ENCODE data around the gene ADAM10.

ADAM10 gene

DNA sequence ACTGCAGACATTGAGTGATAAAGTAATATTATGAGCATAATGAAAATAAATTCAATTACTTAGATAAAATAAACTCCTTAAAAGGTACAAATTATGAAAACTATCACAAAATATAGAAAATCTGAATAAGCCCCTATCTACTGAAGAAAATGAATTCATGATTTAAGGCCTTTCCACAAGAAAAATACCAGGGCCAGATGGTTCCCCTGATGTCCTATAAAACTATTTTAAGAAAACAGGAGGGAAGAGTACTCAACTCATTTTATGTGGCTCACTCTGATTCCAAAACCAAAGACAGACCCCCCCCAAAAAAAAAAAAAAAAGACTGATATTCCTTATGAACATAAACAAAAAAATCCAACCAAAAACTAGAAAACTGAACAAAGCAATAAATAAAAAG is 59.9 kb downstream of the ADAM10 start:
- peaks cover 28% of the 10 kb centered on the region for H3K4me1 Mint-ChIP-seq (ENCODE audit: low read depth)
- no peaks in the 10 kb centered on the region for H3K27me3 Mint-ChIP-seq (ENCODE audit: low read depth)

DNA sequence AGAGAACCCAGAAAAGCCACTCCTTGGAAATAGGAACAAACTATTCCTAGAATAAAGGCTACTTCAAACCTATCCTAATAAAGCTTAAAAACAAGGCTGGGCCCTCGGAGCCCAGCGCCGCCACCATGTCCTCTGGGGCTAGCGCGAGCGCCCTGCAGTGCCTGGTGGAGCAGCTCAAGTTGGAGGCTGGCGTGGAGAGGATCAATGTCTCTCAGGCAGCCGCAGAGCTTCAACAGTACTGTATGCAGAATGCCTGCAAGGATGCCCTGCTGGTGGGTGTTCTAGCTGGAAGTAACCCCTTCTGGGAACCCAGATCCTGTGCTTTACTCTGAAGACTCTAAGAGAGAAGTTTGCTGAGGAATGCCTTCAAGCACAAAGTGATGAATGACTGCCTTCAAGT is 63.2 kb downstream of the ADAM10 start:
- Mint-ChIP-seq H3K9me3 (no peaks in the 10 kb centered on the region), H3K27ac (no peak overlapping the region), H3K36me3 (ENCODE audit: low read depth) (peaks cover 18% of the 10 kb centered on the region), H3K4me1 (ENCODE audit: low read depth) (peaks cover 27% of the 10 kb centered on the region), H3K4me3 (no peak overlapping the region), H3K27me3 (ENCODE audit: low read depth) (no peaks in the 10 kb centered on the region)

More for the DNA sequence above, 59.9 kb downstream of the ADAM10 start:
- H3K36me3 Mint-ChIP-seq (ENCODE audit: low read depth) = peaks cover 17% of the 10 kb centered on the region
- no peaks in the 10 kb centered on the region for H3K9me3 Mint-ChIP-seq
- H3K27ac Mint-ChIP-seq = no peak overlapping the region
- no peak overlapping the region for H3K4me3 Mint-ChIP-seq

- no peak overlapping the region for H3K27ac Mint-ChIP-seq
- peaks cover 16% of the 10 kb centered on the region for H3K36me3 Mint-ChIP-seq (ENCODE audit: low read depth)
- H3K4me1 Mint-ChIP-seq (ENCODE audit: low read depth) = peaks cover 17% of the 10 kb centered on the region
- H3K9me3 Mint-ChIP-seq = no peaks in the 10 kb centered on the region
- no peaks in the 10 kb centered on the region for H3K27me3 Mint-ChIP-seq (ENCODE audit: low read depth)
- H3K4me3 Mint-ChIP-seq = no peak overlapping the region
Observed at GRCh38 chr15:58684751-58685150, 64.8 kb downstream of the ADAM10 start.

- Mint-ChIP-seq H3K4me1 (ENCODE audit: low read depth) (peaks cover 16% of the 10 kb centered on the region), H3K27me3 (ENCODE audit: low read depth) (no peaks in the 10 kb centered on the region), H3K9me3 (no peaks in the 10 kb centered on the region), H3K27ac (no peak overlapping the region), H3K4me3 (no peak overlapping the region), H3K36me3 (ENCODE audit: low read depth) (peaks cover 16% of the 10 kb centered on the region)
Observed at GRCh38 chr15:58684036-58684710, 65.3 kb downstream of the ADAM10 start.

DNA sequence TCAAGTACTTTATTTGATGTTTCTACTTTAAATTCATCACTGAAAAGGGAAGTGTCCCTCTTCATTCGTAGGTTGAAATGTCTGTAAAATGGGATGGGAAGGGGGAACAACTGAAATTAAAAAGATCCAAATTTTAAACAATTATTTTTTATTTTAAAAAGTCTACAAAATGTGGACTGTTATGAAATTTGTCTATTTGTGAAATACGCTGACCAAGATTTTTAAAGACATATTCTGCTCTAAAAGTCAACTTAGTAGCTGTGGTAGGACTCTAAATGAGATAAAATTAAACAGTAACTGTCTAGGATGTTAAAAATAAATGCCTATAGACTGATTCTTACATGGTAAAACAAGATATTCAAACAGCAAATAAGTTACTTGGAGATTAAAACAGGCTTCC is 67.3 kb downstream of the ADAM10 start:
- Mint-ChIP-seq H3K36me3 (ENCODE audit: low read depth) (peaks cover 14% of the 10 kb centered on the region), H3K4me3 (no peak overlapping the region), H3K4me1 (ENCODE audit: low read depth) (peaks cover 13% of the 10 kb centered on the region), H3K9me3 (no peaks in the 10 kb centered on the region), H3K27ac (no peak overlapping the region), H3K27me3 (ENCODE audit: low read depth) (no peaks in the 10 kb centered on the region)

DNA sequence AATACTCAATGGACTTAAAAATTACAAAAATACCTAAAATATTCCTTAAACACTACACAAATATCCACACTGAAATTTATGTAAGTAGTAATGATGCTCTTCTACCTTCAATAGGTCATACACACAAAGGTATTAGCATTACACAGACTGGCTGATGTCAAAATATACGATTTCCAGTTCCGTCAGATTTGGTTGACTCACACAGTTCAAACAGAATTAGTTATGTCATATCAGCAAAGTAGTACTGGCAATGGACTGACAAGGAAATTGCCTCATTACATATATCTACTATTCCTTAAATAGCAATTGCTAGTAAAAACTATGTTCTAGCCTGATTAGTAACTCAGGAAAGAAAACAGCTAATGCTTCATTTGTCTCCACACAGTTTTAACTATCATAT is 70.8 kb downstream of the ADAM10 start:
- Mint-ChIP-seq H3K4me1 (ENCODE audit: low read depth) (peaks cover 10% of the 10 kb centered on the region), H3K9me3 (no peaks in the 10 kb centered on the region), H3K36me3 (ENCODE audit: low read depth) (peaks cover 14% of the 10 kb centered on the region), H3K4me3 (no peak overlapping the region), H3K27me3 (ENCODE audit: low read depth) (no peaks in the 10 kb centered on the region), H3K27ac (no peak overlapping the region)

- Mint-ChIP-seq H3K9me3 (no peaks in the 10 kb centered on the region), H3K36me3 (ENCODE audit: low read depth) (peaks cover 18% of the 10 kb centered on the region), H3K4me3 (no peak overlapping the region), H3K27me3 (ENCODE audit: low read depth) (no peaks in the 10 kb centered on the region), H3K27ac (no peak overlapping the region), H3K4me1 (ENCODE audit: low read depth) (peaks cover 12% of the 10 kb centered on the region)
Observed at GRCh38 chr15:58677426-58677825, 72.1 kb downstream of the ADAM10 start.

- Mint-ChIP-seq H3K27ac (no peak overlapping the region), H3K36me3 (ENCODE audit: low read depth) (peaks cover 22% of the 10 kb centered on the region)
Observed at GRCh38 chr15:58676766-58677165, 72.7 kb downstream of the ADAM10 start.

DNA sequence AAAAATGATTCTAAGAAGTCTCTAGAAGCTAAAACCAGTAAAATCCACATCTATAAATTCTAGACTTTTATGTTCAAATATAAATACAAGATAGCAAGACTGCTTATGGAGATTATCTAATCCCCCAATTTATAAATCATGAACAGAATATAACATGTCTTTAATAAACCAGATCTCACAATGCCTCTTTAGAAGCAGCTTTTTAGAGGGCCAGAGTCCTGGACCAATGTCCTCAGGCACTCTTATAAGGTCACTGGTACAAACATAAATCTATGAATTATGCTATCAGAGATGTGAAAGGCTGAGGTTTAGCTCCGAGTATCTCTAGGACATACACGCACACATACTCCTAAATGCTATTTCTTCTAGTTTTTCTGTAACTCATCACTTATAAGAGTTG is 78.3 kb downstream of the ADAM10 start:
- H3K4me3 Mint-ChIP-seq = no peak overlapping the region
- H3K4me1 Mint-ChIP-seq (ENCODE audit: low read depth) = peaks cover 11% of the 10 kb centered on the region
- no peak overlapping the region for H3K27ac Mint-ChIP-seq
- no peaks in the 10 kb centered on the region for H3K27me3 Mint-ChIP-seq (ENCODE audit: low read depth)
- peaks cover 24% of the 10 kb centered on the region for H3K36me3 Mint-ChIP-seq (ENCODE audit: low read depth)
- no peaks in the 10 kb centered on the region for H3K9me3 Mint-ChIP-seq

More at GRCh38 chr15:58676766-58677165, 72.7 kb downstream of the ADAM10 start:
- Mint-ChIP-seq H3K9me3 (no peaks in the 10 kb centered on the region), H3K4me1 (ENCODE audit: low read depth) (peaks cover 12% of the 10 kb centered on the region), H3K4me3 (no peak overlapping the region), H3K27me3 (ENCODE audit: low read depth) (no peaks in the 10 kb centered on the region)

- no peak overlapping the region for H3K27ac Mint-ChIP-seq
- peaks cover 35% of the 10 kb centered on the region for H3K36me3 Mint-ChIP-seq (ENCODE audit: low read depth)
- no peaks in the 10 kb centered on the region for H3K27me3 Mint-ChIP-seq (ENCODE audit: low read depth)
- H3K4me1 Mint-ChIP-seq (ENCODE audit: low read depth) = peaks cover 11% of the 10 kb centered on the region
- no peak overlapping the region for H3K4me3 Mint-ChIP-seq
- no peaks in the 10 kb centered on the region for H3K9me3 Mint-ChIP-seq
Observed at GRCh38 chr15:58669108-58669507, 80.4 kb downstream of the ADAM10 start.

- no peaks in the 10 kb centered on the region for H3K9me3 Mint-ChIP-seq
- H3K27me3 Mint-ChIP-seq (ENCODE audit: low read depth) = no peaks in the 10 kb centered on the region
- H3K4me3 Mint-ChIP-seq = no peak overlapping the region
- peaks cover 37% of the 10 kb centered on the region for H3K36me3 Mint-ChIP-seq (ENCODE audit: low read depth)
- peaks cover 10% of the 10 kb centered on the region for H3K4me1 Mint-ChIP-seq (ENCODE audit: low read depth)
- no peak overlapping the region for H3K27ac Mint-ChIP-seq
Observed at GRCh38 chr15:58666957-58667356, 82.5 kb downstream of the ADAM10 start.

DNA sequence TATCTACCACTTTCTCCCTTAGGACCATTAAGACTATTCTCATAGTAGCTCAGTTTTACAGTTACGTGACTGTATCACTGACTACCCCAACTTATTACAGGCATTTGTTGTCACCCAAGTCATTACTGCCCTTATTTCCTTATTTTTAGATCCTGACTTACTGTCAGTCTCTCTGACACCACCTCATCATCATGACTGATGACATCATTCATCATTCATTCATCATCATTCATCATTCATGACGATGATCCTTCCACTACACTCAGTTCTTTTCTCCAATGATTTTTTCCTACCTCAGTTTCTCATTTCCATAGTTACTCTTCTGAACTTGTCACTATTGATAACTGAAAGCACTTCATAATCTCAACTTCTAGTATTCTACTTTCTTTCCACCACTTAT is 83.8 kb downstream of the ADAM10 start:
- Mint-ChIP-seq H3K27ac (no peak overlapping the region), H3K4me3 (no peak overlapping the region), H3K9me3 (no peaks in the 10 kb centered on the region), H3K36me3 (ENCODE audit: low read depth) (peaks cover 48% of the 10 kb centered on the region), H3K4me1 (ENCODE audit: low read depth) (peaks cover 10% of the 10 kb centered on the region), H3K27me3 (ENCODE audit: low read depth) (no peaks in the 10 kb centered on the region)

DNA sequence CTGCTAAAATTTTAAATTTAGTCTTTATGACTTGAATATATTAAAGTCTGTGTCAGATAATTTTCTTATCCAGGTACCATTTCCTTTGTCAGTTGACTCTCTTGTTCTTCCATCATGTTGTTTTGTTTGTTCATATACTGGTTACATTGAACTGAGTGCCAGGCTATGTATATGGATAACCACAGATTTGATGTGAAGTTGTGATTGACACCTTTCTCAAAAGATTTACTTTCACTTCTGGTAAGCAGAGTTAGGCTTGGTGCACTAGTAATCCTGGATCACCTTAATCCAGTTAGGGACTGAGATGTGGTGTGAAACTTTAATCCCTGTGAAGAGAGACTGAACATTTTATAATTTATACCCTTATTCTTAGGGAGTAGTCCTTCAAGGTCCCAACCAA is 99.4 kb downstream of the ADAM10 start:
- Mint-ChIP-seq H3K27me3 (ENCODE audit: low read depth) (no peaks in the 10 kb centered on the region), H3K36me3 (ENCODE audit: low read depth) (peaks cover 42% of the 10 kb centered on the region), H3K9me3 (no peaks in the 10 kb centered on the region), H3K4me1 (ENCODE audit: low read depth) (peaks cover 11% of the 10 kb centered on the region), H3K27ac (no peak overlapping the region), H3K4me3 (no peak overlapping the region)

DNA sequence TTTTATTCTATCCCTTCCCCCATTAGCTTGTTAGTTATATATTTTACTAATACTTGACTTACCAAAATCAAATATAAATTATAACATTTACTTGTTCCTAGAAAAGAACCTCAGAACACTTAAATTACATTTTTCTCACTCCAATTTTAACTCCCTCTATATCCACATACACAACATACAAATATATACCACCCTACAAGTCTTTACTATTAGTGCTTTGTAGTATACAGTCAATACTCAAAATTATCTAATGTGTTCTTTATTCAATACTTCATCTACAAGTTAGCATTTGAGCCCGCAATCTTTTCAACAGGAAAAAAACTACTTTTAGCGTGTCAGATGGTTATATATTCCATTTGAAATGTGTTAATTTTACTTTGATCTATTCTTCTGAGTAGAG is 100.3 kb downstream of the ADAM10 start:
- Mint-ChIP-seq H3K4me1 (ENCODE audit: low read depth) (peaks cover 10% of the 10 kb centered on the region), H3K4me3 (no peak overlapping the region), H3K27ac (no peak overlapping the region)

DNA sequence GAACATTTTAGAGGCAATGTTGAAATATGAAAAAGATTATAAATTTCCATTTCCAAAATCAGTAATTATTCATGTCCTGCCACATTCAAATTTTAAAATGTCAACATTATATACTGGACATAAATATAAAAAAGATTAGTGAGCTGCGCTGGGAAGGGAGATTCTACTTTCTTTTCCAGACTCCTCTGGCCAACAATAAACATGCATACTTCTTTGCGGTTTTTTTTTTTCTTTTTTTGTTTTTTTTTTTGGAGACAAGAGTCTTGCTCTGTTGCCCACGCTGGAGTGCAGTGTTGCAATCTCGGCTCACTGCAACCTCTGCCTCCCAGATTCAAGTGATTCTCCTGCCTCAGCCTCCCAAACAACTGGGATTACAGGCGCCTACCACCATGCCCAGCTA is 105.5 kb downstream of the ADAM10 start:
- Mint-ChIP-seq H3K36me3 (ENCODE audit: low read depth) (peaks cover 33% of the 10 kb centered on the region), H3K27me3 (ENCODE audit: low read depth) (no peaks in the 10 kb centered on the region), H3K9me3 (no peaks in the 10 kb centered on the region), H3K27ac (no peak overlapping the region), H3K4me1 (ENCODE audit: low read depth) (peaks cover 7% of the 10 kb centered on the region), H3K4me3 (no peak overlapping the region)

More for the DNA sequence above, 100.3 kb downstream of the ADAM10 start:
- no peaks in the 10 kb centered on the region for H3K9me3 Mint-ChIP-seq
- H3K27me3 Mint-ChIP-seq (ENCODE audit: low read depth) = no peaks in the 10 kb centered on the region
- H3K36me3 Mint-ChIP-seq (ENCODE audit: low read depth) = peaks cover 38% of the 10 kb centered on the region

DNA sequence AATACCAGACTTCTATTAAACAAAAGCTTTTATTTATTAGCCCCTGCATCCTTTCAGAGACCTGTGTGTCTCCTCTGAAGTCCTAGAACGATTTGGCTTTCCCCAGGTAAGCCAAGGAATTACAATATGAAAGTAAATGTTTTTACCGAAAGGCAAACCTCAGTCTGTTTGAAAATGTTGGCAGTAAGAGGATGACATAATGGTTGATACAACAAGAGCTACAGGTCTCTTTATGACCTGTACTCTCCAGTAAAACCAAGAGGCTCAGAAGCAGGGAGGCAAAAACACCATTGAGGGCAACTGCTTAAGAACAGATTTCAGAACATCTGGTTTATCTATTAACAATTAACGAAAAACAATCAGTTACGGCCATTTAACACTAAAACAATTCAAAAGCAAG is 107.8 kb downstream of the ADAM10 start:
- H3K36me3 Mint-ChIP-seq (ENCODE audit: low read depth) = peaks cover 41% of the 10 kb centered on the region
- no peak overlapping the region for H3K27ac Mint-ChIP-seq
- no peak overlapping the region for H3K4me3 Mint-ChIP-seq
- no peaks in the 10 kb centered on the region for H3K9me3 Mint-ChIP-seq
- no peaks in the 10 kb centered on the region for H3K27me3 Mint-ChIP-seq (ENCODE audit: low read depth)
- H3K4me1 Mint-ChIP-seq (ENCODE audit: low read depth) = peaks cover 7% of the 10 kb centered on the region

Measured in T-helper 1 cell treated with Interleukin-12 subunit alpha and Interleukin-12 subunit beta and Interleukin-4 antibody, amounts not matched to agents 30 μg/mL and 1 μg/mL, for 36 hours (primary cell).